ENCODE data around the gene MIGA2. TPM values are rescaled to one million over a fixed set of nuclear protein-coding genes. Genes with fewer than 3 reads are reported as not detected.
A peak's percentile ranks its signal among the peaks of the same experiment; 100 is the strongest.

MIGA2 gene
- total RNA-seq, 1 experiment from 2014 or later: 23.7 TPM

GRCh38 chr9:129109952-129110739, 73.7 kb downstream of the MIGA2 start:
- Histone ChIP-seq H3K4me2 (ENCODE audit: low read length) (peak overlapping the region; percentile 89), H4K20me1 (ENCODE audit: insufficient read depth) (no peaks in the 10 kb centered on the region), H3K36me3 (ENCODE audit: control insufficient read depth in 1 of 2, insufficient read depth in 2 of 2, low read length in 2 of 2) (no peaks in the 10 kb centered on the region), H3K4me1 (ENCODE audit: control insufficient read depth in 1 of 2, insufficient read depth in 2 of 2, low read length in 2 of 2) (peaks cover 23 to 46% of the 10 kb centered on the region in 2 experiments), H3K9ac (ENCODE audit: low read length) (peak overlapping the region; percentile 81), H2AFZ (ENCODE audit: low read depth, low read length, poor library complexity, severe bottlenecking) (no peak overlapping the region), H3K9me2 (ENCODE audit: insufficient read depth) (no peaks in the 10 kb centered on the region), H3K27ac (ENCODE audit: low read depth, low read length) (peak overlapping the region; percentile 89), H3K79me2 (ENCODE audit: insufficient read depth, low read length) (peaks cover 36% of the 10 kb centered on the region), H3K9me3 (ENCODE audit: control insufficient read depth in 1 of 2, insufficient read depth in 1 of 2, low read depth in 1 of 2, low read length in 2 of 2) (no peaks in the 10 kb centered on the region), H3K27me3 (ENCODE audit: insufficient read depth, low read length) (no peaks in the 10 kb centered on the region), H3K4me3 (replicated peaks in 1 of 2; ENCODE audit: low read depth in 1 of 2, low read length in 2 of 2) (peak overlapping the region; percentile 73 to 74)
- ATAC-seq (peak; percentile 19), DNase-seq (ENCODE audit: low read depth, low spot score) (no peak)
- intact Hi-C loops (cut with micrococcal nuclease): no loop called here
- no peak for TF ChIP-seq POLR2A (IDR thresholded peaks at IDR 0.05; ENCODE audit: borderline replicate concordance, extremely low read depth, insufficient read depth, insufficient read length)
- TF ChIP-seq CBX3 (IDR thresholded peaks at IDR 0.05; ENCODE audit: low read depth): no peak
- peak; percentile 70; the same call in 1 of the 2 replicates for TF ChIP-seq ZFX (IDR thresholded peaks at IDR 0.05)
- BruUV-seq (replicated peaks): TSS peak; percentile 59
- POLR2A ChIA-PET: interaction anchor here (0.6 to 1.8 kb wide), 2 partner anchors 28 to 350 kb away, joined by 3 to 4 read pairs; no protein-coding TSS in a partner anchor
- CTCF ChIA-PET: no interaction called here
- RAD21 ChIA-PET (ENCODE audit: low non-redundant PET in 1 of 2, low total read pairs in 2 of 2, uncharacterized antibody in 2 of 2, unreplicated experiment in 2 of 2): no interaction called here

DNA sequence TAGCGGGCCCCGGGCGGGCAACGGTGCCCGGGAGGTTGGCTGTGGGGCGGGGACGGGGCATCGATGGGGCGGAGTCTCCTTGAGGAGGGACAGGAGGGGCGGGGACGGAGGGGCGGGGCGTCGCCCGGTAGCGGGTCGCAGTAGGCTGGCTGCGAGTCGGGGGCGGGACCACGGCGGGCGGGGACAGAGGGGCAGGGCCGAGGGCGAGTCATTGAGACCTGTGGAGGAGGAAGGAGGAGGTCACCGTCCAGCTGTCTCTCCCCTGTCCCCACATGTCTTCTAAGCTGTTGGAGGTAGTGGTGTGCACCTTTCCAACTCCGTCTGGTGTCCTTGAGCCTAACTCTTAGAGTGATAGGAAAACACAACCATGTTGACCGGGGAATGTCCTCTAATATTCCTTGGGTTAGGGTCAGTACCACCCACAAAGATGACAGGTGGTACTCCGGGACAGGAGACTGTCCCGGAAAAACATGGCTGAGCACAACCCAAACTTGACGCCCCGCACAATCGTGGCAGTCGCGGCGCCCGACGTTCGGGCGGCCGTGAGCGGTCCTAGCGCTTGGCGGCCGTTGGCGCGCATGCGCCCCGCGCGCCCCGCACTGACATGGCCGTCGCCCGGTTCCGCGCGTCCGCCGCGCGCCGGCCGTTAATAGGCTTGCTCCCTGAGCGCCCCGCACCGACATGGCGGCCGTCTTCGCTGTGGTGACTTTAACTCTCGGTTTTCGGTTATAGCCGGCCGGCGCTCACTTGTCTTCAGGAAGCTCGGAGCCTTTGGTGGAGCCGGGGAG, 74.5 kb downstream of the MIGA2 start, which contains the start of the genes CRAT and PTPA:
Gene CRAT, minus strand, starts transcription at position 54 of the 788 bp plus-strand sequence. CDS start 284 bp downstream, outside the sequence.
Gene PTPA, plus strand, starts transcription at position 676 of the 788 bp plus-strand sequence. CDS start 186 bp downstream, outside the sequence.
- ATAC-seq (peak; percentile 85), DNase-seq (ENCODE audit: low read depth, low spot score) (peak; percentile 86)
- peak within 1 kb of the TSS; percentile 89 for H3K4me2 ChIP-seq (ENCODE audit: low read length)
- no peaks in the 10 kb centered on the region for H3K9me2 ChIP-seq (ENCODE audit: insufficient read depth)
- ChIA-PET CTCF (interaction anchor here (0.6 kb wide), 2 partner anchors 34 to 242 kb away, joined by 3 read pairs; no protein-coding TSS in a partner anchor), POLR2A (interaction anchor here (0.6 to 1.8 kb wide), 3 partner anchors 29 to 349 kb away, joined by 3 to 4 read pairs (median 3); no protein-coding TSS in a partner anchor), RAD21 (ENCODE audit: low non-redundant PET in 1 of 2, low total read pairs in 2 of 2, uncharacterized antibody in 2 of 2, unreplicated experiment in 2 of 2) (interaction anchor here in 1 of 2 experiments (0.7 kb wide), 1 partner anchor 61 kb away, joined by 5 read pairs; no protein-coding TSS in a partner anchor)
- H4K20me1 ChIP-seq (ENCODE audit: insufficient read depth): no peaks in the 10 kb centered on the region
- no peaks in the 10 kb centered on the region for H3K27me3 ChIP-seq (ENCODE audit: insufficient read depth, low read length)
- no TSS peak for BruUV-seq (replicated peaks)
- no peaks in the 10 kb centered on the region for H3K9me3 ChIP-seq (ENCODE audit: control insufficient read depth in 1 of 2, insufficient read depth in 1 of 2, low read depth in 1 of 2, low read length in 2 of 2)
- H3K36me3 ChIP-seq (ENCODE audit: control insufficient read depth in 1 of 2, insufficient read depth in 2 of 2, low read length in 2 of 2): no peaks in the 10 kb centered on the region
- peak within 1 kb of the TSS; percentile 86 for H3K9ac ChIP-seq (ENCODE audit: low read length)
- intact Hi-C loops (cut with micrococcal nuclease): no loop called here
- H3K4me1 ChIP-seq (ENCODE audit: control insufficient read depth in 1 of 2, insufficient read depth in 2 of 2, low read length in 2 of 2): peaks cover 23 to 48% of the 10 kb centered on the region in 2 experiments
- H3K79me2 ChIP-seq (ENCODE audit: insufficient read depth, low read length): peaks cover 43% of the 10 kb centered on the region
- H3K27ac ChIP-seq (ENCODE audit: low read depth, low read length): peak within 1 kb of the TSS; percentile 97
- H2AFZ ChIP-seq (ENCODE audit: low read depth, low read length, poor library complexity, severe bottlenecking): no peak within 1 kb of the TSS
- peak within 1 kb of the TSS; percentile 73 to 90 for H3K4me3 ChIP-seq (replicated peaks in 1 of 2; ENCODE audit: low read depth in 1 of 2, low read length in 2 of 2)
- TF ChIP-seq SRF (IDR thresholded peaks at IDR 0.05; ENCODE audit: low read depth): no peak
- peak; percentile 91 for TF ChIP-seq POLR2A (IDR thresholded peaks at IDR 0.05; ENCODE audit: borderline replicate concordance, extremely low read depth, insufficient read depth, insufficient read length)
- TF ChIP-seq ZNF274 (IDR thresholded peaks at IDR 0.05; ENCODE audit: low read depth, low read length): no peak
- TF ChIP-seq ZBTB33 (IDR thresholded peaks at IDR 0.05; ENCODE audit: extremely low read depth, insufficient replicate concordance, low read length): no peak
- TF ChIP-seq, protein P1, sequence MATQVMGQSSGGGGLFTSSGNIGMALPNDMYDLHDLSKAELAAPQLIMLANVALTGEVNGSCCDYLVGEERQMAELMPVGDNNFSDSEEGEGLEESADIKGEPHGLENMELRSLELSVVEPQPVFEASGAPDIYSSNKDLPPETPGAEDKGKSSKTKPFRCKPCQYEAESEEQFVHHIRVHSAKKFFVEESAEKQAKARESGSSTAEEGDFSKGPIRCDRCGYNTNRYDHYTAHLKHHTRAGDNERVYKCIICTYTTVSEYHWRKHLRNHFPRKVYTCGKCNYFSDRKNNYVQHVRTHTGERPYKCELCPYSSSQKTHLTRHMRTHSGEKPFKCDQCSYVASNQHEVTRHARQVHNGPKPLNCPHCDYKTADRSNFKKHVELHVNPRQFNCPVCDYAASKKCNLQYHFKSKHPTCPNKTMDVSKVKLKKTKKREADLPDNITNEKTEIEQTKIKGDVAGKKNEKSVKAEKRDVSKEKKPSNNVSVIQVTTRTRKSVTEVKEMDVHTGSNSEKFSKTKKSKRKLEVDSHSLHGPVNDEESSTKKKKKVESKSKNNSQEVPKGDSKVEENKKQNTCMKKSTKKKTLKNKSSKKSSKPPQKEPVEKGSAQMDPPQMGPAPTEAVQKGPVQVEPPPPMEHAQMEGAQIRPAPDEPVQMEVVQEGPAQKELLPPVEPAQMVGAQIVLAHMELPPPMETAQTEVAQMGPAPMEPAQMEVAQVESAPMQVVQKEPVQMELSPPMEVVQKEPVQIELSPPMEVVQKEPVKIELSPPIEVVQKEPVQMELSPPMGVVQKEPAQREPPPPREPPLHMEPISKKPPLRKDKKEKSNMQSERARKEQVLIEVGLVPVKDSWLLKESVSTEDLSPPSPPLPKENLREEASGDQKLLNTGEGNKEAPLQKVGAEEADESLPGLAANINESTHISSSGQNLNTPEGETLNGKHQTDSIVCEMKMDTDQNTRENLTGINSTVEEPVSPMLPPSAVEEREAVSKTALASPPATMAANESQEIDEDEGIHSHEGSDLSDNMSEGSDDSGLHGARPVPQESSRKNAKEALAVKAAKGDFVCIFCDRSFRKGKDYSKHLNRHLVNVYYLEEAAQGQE (IDR thresholded peaks at IDR 0.05; ENCODE audit: low read depth): no peak
- no peak for TF ChIP-seq TCF7L2 (IDR thresholded peaks at IDR 0.05; ENCODE audit: borderline replicate concordance, extremely low read depth, insufficient read depth, insufficient read length)
- TF ChIP-seq, protein P2, sequence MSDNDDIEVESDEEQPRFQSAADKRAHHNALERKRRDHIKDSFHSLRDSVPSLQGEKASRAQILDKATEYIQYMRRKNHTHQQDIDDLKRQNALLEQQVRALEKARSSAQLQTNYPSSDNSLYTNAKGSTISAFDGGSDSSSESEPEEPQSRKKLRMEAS (IDR thresholded peaks at IDR 0.05): no peak
- TF ChIP-seq YY1 (IDR thresholded peaks at IDR 0.05; ENCODE audit: extremely low read depth, insufficient replicate concordance, low read depth, low read length): peak; percentile 98
